ENCODE results near the gene FAM53B. TPM values are rescaled to one million over a fixed set of nuclear protein-coding genes. Genes with fewer than 3 reads are reported as not detected.

Gene FAM53B
- total RNA-seq, 1 donor: 13.4 TPM

DNA sequence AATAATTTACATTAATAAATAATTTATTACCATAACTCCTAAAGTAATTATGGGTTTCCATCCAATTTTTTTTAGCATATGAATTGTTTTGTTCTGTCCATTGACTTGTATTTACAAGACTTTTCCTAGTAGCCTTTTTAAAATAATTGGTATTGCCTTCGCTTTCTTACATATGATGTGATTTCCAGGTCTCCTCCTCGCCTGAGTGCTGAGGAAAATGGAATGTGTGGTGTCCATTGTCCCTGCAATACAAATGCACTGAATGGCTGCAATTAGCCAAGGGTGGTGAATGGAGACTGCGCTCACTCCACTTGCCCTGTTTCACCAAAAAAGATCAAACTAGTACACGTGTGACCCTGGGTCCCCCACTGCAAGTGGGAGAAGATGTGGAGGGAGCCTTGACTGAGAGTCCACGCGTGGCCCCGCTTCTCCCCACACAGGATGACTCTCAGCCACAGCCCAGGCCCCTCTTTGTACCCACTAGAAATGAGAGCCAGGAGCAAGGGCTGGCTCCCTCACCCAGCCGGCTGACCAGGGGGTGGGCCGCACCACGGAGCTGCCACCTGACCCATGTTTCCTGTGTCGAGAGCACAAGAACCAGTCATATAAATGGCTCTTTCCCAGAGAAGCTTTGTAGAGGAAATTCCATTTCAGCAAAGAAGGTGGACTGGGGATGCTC is 52.6 kb downstream of the FAM53B start:
- no peak for DNase-seq (ENCODE audit: low read depth)

DNA sequence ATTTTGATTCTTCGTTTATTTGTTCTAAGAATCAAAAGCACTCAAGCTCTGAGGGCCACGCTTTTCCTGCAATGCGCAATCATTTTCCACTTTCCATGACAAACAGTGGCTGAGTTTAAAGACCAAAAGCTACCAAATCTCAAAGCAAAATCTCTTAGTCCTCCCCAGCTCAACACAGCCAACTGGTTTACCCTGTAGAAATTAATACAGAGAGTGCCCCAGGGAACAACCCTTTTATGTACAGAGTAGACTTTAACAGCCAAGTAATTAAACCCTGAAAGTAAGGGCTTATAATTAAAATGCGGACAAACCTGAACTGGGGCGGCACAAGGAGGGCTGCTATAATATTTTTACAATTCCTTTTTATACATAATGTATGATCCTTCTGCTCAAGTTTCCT is 53.2 kb downstream of the FAM53B start:
- TF ChIP-seq, protein P1, sequence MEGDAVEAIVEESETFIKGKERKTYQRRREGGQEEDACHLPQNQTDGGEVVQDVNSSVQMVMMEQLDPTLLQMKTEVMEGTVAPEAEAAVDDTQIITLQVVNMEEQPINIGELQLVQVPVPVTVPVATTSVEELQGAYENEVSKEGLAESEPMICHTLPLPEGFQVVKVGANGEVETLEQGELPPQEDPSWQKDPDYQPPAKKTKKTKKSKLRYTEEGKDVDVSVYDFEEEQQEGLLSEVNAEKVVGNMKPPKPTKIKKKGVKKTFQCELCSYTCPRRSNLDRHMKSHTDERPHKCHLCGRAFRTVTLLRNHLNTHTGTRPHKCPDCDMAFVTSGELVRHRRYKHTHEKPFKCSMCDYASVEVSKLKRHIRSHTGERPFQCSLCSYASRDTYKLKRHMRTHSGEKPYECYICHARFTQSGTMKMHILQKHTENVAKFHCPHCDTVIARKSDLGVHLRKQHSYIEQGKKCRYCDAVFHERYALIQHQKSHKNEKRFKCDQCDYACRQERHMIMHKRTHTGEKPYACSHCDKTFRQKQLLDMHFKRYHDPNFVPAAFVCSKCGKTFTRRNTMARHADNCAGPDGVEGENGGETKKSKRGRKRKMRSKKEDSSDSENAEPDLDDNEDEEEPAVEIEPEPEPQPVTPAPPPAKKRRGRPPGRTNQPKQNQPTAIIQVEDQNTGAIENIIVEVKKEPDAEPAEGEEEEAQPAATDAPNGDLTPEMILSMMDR (IDR thresholded peaks at IDR 0.05; ENCODE audit: insufficient read depth, low read depth, low read length): no peak
- no peak overlapping the region for H3K4me3 ChIP-seq (ENCODE audit: low read depth, low read length)
- DNase-seq (ENCODE audit: low read depth): no peak

More for the DNA sequence above, 52.6 kb downstream of the FAM53B start:
- TF ChIP-seq, protein P1 (IDR thresholded peaks at IDR 0.05; ENCODE audit: insufficient read depth, low read depth, low read length): no peak
- no peak overlapping the region for H3K4me3 ChIP-seq (ENCODE audit: low read depth, low read length)

DNA sequence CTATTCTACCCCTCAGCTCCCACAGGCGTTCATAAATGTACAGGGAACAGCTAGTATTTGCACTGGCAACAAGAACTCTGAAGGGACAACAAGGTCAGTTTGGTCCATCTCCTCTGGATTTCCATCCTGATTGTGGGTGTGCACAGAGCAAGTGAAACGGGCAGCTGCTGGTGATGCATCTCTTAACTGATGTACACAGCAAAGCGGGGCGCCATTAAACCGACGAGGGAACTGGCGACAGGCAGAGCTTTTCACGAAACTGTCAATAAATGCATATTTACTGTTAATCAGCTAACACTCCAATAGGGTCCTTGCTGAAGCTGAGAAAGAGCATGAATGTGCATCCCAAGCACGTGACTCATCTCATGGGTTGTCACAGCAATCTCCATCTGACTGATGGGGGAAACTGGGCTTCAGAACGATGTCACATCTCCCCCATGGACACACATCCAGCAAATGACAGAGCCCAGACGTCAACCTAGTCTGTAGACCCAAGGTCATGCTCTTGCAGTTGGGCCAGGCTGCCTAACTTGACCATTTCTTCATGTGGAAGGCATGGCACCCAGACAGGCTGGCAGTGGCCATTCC is 54.2 kb downstream of the FAM53B start:
- TF ChIP-seq, protein P1 (IDR thresholded peaks at IDR 0.05; ENCODE audit: insufficient read depth, low read depth, low read length): no peak
- no peak for DNase-seq (ENCODE audit: low read depth)
- H3K4me3 ChIP-seq (ENCODE audit: low read depth, low read length): no peak overlapping the region

DNA sequence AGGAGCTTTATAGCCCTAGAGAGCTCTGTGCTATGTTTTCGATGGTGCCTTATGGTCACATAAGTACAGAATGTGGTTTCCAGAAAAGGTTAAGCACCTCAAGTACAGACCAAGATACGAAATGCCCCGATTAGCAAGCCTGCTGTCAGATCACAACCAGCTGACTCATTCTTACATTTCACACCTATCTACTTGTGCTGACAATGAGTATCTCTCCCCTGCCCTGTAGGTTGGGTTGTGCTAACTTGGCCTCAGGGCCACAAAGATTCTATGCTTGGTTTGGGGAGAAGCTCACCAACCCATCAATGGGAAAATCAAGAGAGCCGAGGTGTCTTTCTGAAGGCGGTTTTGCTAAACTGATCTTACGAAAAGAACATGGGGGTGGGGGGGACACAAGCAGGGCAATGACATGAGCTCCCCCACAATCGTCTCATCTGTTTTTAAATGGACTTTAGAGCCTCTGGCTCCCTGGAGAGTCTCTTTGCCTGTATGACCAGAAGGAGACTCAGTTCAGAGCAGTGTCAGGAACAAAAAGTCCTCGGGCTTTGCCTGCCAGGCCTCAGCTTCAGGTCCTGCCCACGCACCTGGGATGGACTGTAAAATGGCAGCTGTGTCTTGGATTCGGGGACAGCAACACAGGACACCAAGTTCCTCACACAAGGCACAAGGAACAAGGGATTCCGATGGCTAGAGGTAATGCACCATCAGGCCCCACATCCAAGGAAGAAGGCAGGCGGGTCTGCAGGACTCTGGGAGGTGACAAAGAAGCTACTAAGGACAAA is 55.1 kb downstream of the FAM53B start:
- peak; percentile 50 for DNase-seq (ENCODE audit: low read depth)
- H3K4me3 ChIP-seq (ENCODE audit: low read depth, low read length): no peak overlapping the region
- TF ChIP-seq, protein P1 (IDR thresholded peaks at IDR 0.05; ENCODE audit: insufficient read depth, low read depth, low read length): no peak

DNA sequence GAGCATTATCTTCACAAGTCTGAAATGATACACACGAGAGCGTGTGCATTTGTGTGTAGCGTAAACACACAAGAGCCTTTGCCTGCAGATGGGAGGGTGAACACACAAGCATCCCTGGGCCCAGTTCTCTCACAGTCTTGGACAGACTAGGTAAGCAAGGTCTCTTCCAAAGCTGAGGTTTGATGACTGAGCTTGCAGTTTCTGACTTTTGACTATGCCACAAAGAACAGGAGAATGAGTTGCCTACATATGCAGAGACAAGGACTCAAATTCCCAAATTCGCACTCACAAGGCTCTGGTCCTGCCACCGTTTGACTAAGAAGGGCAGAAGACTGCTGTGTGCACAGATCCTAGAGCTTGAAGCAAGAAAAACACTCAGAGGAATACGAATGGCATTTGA is 55.8 kb downstream of the FAM53B start:
- no peak overlapping the region for H3K4me3 ChIP-seq (ENCODE audit: low read depth, low read length)
- TF ChIP-seq, protein P1 (IDR thresholded peaks at IDR 0.05; ENCODE audit: insufficient read depth, low read depth, low read length): no peak
- DNase-seq (ENCODE audit: low read depth): no peak

DNA sequence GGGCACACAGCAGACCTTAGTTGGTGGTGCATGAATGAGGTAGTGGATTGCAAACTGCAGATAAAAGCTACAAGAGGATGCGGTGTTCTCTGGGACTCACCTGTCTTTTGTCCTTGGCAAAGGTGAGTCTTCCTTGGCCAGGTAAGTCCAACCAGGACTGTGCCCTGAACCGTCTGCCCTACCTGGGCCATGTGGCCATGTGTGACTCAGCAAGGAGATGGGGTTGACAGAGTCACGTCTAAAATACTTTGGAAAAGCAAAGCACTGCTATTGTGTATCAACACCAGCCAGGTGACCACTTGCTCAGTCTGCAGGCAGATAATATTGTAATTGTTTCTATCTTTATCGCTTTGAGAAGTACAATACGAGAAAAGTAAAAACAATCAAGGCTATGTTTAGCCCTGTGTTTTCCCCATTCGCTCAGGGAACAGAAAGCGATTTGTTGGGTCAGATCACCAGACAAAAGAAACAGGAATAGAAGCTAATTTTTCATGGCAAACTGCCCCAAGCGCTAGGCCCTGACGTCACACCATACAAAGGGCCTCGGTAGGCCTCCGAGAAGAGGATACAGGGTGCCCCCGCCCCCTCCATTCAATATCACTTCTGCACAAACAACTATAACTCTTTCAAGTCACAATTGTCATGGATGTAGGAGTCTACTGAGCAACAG is 57.3 kb downstream of the FAM53B start:
- no peak overlapping the region for H3K4me3 ChIP-seq (ENCODE audit: low read depth, low read length)
- TF ChIP-seq, protein P1 (IDR thresholded peaks at IDR 0.05; ENCODE audit: insufficient read depth, low read depth, low read length): no peak
- no peak for DNase-seq (ENCODE audit: low read depth)
